Amniotic stem cell (primary cell): Measurements from ENCODE around the gene CFAP99.

Experiments
- DNase-seq: peaks from one replicate; lab custom pipeline; 2025; lab: John Stamatoyannopoulos, UW

Gene CFAP99

DNA sequence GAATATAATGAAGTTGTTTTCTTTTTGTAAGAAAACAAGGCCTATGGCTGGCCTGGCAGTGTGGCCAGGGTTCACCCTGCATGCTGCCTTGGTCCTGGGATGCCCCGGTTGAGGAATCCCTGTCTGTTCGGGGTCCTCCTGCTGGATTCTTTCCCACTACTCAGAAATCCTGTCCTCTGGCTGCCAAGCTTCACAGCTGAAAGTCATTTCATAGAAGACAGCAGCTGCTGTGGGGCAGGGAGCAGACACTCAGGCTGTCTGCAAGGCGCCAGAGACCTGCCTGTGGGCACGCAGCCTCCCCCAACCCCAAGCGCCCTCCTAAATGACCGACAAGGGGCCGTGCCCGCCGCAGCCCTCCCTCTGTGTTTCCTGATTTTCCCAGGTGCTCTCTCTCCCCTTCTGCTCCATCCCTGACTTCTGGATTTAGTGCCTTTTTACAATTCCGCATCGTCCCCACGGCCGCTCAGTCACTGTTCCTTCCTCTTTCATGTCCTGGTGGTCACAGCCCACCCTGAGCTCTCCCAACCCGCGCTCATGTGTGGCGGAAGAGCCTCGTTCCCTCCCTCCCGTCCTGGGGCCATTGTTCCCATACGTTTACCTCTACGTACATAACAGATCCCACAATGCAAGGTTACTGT is 27.9 kb upstream of the CFAP99 start:
- DNase-seq = no peak

DNA sequence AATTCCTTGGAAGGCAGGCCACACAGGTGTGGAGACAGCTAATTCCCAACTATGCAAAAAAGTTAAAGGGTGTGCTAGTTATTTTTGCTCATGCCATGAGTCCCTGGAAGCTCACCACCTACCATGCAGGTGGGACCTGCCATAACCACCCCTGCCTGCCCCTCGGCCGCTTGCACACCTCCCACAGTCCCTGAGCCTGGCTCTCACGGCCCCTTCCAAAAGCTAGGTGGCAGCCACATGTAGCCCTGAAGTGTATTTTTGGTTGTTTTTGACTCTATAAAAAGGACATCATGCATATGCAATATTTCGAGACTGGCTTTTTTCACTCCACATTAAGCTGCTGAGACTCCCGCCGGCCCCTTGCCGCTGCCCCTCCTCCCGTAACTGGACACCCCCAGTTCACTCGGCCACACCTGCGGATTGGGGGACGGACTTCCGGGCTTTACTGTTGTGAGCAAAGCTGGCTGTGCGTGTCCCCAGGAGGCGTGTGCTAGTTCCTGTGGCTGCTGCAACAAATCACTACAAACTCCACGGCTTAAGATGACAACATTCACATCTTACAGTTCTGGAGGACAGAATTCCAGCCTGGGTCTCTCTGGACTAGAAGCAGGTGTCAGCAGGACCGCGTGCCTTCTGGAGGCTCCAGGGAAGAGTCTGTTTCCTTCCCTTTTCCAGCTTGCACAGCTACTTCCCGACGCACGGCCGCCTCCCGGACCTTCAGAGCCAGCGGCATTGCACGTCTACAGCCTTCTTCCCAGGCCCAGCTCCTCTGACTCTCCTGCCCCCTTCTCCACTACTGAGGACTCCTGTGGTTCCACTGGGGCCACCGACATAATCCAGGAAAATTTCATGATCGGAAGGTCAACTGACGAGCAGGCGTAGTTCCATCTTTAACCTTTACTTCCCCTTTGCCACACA is 25.1 kb upstream of the CFAP99 start:
- DNase-seq = no peak

DNA sequence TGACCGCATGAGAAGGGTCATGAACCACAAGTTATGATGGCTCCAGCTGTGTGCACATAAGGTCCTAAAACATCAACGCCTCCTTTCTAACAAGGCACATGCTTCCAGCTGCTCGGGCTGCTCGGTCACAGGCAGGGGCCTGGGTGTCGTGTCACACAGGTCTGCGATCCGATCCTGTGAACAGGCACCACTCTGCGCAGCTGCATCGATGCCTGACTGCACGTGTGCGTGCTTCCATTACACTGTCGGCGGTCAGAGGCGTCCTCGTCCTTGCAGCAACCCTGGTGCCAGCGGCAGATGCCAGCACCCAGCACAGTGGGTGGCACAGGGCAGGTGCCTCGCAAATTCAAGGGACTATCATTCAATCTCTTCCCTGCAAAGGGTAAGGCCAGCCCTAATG is 24.2 kb upstream of the CFAP99 start:
- DNase-seq = no peak

DNA sequence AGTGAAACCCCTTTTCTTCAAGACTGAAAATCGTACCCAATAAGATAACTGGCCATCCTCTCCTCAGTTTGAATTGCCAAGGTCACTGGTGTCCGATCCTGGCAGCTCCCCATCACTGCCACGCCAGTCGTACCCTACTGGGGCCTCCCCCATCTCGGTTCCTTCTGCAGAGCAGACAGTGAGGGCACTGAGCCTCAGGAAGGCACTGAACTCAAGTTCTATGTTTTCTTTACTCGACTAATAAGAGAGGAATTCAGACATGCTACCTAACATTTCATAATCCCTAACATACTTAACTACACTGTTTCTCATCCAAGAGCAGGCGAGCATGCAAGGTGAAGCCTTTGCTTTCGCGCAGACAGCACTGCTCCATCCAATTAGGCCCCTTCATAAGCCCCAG is 23.7 kb upstream of the CFAP99 start:
- DNase-seq = no peak

DNA sequence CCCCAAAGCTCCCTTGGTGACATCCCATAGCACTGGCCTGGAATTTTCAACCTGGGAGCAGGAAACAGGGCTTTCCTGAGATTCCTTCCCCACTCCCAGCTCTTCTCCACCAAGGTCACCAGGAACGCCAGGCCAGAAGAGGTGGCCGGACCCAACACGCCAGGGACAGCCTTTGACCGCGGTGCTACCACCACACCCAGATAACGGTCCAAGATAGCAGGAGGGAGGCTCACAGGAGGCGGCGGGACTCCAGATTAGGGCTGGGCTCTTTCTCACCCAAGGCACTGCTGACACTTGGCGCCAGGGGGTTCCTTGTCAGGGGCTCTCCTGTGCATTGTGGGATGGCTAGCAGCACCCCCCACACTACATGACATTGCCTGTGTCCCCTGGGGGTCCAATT is 23.2 kb upstream of the CFAP99 start:
- no peak for DNase-seq

DNA sequence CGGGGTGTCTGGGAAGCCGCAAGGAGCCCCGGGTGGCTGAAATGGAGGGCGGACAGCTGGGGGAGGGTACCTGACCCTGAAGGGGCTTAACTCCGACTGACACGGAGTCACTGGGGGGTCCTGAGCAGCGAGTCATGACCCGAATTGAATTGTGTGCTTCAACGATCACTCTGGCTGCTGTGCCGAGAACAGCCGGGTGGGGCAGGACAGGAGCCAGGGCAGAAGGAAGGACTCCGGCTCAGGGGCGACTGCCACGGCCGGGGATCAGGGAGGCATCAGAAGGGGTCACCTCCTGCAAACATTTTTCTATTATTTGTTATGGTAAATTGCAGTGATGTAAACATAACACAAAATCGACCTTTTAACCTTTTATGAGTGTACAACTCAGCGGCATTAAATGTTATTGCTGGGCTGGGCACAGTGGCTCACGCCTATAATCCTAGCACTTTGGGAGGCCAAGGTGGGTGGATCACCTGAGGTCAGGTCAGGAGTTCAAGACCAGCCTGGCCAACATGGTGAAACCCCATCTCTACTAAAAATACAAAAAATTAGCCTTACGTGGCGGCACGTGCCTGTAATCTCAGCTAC is 21.9 kb upstream of the CFAP99 start:
- no peak for DNase-seq

DNA sequence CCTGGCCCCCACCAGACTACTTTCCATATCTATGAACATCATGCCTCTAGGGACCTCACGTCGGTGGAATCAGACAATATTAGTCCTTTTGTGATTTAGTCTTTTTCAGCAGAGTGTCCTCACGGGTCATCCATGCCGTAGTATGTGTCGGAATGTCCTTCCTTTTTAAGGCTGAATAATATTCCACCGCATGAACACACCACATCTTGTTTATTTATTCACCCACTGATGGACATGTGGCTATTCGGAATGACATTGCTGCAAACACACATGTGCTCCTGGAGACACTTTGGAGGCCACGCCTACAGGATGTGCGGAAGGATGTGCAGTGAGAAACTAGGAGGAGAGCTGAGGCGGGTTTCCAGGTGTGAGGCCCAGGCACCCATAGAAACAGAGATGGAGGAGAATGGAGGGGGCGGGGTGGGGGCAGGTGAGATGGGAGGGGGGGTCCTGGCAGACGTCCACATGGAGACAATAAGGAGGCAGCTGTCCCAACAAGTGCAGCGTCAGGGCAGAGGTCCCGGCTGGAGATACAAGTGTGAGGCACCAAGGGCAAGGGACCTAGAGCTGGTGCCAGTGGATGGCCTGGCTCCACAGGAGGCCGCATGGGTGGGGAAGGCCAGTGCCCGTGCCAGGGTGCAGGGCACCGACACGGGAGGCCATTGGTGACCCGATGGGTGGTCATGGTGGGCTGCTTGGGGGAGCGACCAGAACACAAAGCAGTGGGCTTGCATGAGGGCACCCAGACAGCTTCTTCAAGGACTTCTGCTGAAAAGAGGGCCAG is 21.0 kb upstream of the CFAP99 start:
- no peak for DNase-seq

DNA sequence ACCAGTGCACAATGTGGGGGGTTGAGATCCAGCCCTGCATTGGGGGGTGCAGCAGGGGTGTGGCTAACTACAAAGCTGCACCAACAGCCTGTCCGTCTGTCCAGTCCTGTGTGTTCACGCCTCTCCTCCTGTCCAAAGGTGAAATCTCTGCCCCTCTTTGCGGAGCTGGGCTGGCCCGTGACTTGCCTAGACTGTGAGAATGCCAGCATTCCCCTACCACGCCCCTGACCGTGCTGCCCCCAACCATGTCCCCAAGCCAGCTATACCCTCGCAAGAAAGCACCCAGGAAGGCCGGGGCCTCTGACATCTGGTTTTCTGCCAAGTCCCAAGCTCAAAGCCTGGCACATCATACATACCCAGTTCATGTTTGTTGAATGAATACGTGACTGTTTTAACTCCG is 19.5 kb upstream of the CFAP99 start:
- no peak for DNase-seq

DNA sequence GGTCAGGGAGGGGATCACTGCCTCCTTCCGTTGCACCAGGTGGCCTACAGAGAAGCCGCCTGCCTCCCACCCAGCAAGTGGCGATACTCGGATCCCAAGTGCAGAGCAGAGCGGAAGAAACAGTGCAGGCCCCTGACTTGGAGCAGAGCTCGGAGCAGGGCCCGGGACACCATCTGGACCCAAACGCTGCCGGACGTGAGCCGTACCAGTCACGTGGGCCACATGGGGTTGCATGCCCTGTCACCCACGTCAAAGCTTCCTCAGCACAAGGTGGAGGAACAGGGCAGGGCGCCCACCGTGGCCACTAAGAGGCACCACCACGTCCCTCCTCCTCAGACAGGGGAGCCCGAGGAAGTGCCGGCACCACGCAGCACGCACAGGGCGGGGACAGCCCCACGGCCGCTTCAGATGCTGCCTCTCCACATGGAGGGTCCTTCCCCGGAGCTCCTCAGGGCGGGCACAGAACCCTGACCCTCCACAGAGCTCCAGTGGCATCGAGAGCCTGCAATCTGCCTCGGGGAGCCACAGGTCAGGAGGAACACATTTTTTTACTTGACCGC is 19.0 kb upstream of the CFAP99 start:
- DNase-seq = no peak

DNA sequence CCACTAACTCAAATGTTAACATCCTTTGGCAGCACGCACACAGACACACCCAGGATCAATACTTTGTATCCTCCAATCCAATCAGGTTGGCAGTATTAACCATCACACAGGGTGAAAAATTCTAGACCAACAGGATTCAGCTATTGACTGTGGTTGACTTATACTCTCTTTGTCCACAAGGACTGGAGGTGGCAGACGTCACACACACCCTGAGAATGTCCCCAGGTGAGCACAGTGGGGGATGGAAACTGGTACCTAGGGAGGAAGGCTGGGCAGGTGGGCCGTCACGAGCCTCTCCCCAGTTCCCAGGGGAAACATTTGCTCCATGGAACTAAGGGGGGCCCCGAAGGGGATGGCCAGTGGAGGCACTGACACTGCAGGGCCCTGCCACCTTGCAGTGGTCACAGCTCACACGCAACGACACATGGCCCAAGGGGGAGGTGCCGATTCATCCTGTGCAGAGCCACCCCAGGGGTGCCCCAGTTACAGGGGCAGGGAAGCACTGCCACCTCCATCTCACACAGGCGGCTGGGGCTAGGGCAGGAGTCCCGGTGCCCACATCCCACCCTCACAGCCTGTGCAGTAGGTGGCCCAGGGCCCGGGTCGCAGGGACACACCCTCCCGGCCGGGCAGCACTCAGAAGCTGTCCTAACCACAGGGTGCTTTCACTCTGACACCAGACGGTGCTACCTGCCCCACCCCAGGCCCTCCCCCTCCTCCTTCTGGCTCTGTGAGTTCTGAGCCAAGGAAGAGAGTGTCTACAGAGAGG is 17.7 kb upstream of the CFAP99 start:
- DNase-seq = no peak

DNA sequence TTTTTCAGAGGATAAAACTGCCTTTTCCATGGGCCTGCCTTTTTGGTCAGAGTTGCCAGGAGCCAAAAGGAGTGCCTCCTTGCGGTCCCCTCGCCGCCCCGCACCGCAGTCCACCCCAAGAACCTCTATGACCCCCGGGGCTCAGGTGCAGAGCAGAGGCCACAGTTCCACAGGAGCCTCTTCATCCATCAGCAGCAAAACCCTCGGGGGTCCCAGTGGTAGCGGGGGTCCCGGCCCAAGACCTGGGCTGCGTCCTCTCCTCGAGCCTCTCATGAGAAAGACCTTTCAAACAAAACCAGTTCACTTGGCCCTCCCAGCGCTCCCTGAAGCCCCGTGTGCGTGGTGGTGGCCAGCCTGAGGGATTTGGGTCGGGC is 17.2 kb upstream of the CFAP99 start:
- no peak for DNase-seq

DNA sequence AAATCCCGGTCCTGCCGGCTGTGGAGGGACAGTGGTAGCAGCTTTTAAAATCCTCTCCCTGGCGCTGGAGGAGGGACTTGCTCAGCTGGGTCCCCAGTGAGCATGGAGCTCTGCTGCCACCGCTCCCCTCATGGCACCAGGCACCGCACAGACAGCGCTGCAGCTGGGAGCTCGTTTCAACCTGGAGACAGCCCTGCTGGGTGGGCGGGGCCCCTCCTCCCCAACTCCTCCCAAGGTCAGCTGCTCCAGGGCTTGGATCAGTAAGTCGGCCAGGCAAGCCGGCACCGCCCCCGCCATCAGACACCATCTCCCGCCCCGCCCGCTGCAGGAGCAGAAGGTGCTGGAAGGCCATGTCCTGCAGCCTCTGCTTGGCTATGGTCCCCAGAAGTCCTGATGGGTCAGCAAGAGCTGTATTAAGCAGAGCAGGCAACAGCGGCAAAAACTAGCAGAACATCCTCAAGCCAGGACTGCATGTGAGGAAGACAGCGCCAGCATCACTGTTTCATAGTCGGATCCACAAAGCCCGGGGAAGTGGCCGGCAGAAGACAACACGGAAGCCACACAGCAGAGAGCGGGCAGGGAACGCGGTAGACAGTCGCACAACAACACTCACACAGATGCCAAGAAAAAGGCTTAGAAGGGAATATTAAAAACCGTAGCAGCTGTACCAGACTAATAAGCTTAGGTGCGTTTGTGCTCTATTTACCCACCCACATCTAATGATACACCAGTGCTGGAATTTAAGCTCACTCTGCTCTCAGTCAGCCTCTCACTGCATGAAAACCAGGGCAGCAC is 16.5 kb upstream of the CFAP99 start:
- DNase-seq = no peak

DNA sequence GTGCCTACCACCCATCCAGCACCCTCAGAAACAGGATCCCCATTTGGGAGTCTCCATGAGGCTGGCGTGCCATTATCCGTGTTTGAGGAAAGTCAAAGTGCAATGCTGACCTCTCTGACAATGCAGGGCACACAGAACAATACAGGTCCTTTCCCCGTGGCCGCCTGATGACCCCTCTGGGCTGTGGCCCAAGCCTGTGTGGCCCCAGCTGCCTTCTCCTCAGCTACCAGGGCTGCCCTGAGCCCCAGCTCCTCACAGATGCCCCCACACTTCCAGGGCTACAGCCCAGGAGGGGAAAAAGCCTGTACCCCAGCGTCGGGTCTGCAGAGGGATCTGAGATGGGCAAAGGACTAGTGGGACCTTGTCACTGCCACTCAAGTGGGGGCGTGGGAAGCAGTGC is 15.8 kb upstream of the CFAP99 start:
- no peak for DNase-seq

DNA sequence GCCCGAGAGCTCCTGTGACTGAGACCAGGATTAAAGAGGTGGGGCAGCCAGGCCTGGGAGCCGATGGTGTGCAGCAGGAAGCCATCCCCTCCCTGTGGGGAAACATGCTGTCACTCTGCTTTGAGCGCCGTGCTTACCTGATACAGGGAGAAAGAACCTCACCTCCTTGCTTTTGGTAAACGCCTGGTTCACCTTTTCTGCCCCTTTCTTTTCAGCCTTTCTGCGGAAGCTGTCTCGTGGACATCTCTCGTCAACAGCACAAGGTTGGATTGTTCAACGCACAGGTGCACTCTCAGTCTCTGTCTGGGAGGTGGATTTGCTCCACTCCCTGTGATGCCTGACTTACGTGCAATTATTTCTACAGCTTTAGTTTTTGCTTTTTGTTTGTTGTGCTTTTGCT is 12.3 kb upstream of the CFAP99 start:
- no peak for DNase-seq

DNA sequence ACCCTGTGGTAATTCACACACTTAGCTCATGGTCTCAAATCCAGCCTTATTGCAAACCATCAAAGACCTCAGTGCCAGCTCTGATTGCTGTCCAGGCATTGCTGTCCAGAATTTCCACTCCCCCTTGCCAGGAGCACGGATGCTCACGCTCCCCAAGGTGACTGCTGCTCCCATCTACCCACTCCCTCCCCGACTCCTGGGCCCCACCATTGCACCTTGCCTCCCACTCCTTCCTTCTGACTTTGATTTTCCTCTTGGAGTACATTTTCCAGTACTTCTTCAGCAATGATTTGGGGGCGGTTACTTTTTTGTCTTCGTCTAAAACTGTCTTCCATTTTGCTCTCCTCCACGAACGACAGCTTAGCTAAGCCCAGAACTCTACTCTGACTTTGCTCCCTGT is 11.8 kb upstream of the CFAP99 start:
- DNase-seq = no peak

DNA sequence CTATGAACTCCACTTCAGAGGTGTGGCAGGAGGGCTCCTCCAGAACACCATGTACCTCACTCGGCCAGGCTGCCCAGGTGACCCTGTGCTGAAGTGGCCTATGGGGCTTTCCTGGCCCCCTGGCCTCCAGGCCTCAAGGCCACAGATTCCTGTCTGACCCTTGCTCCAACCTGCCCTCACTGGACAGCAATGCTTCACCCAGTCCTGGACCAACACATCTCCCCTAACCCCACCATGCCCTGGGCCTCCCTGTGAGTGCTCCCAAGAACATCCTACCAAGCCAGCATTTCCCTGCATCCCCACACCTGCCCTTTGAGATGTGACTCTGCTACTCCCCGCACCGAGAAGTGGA is 10.8 kb upstream of the CFAP99 start:
- DNase-seq = no peak

DNA sequence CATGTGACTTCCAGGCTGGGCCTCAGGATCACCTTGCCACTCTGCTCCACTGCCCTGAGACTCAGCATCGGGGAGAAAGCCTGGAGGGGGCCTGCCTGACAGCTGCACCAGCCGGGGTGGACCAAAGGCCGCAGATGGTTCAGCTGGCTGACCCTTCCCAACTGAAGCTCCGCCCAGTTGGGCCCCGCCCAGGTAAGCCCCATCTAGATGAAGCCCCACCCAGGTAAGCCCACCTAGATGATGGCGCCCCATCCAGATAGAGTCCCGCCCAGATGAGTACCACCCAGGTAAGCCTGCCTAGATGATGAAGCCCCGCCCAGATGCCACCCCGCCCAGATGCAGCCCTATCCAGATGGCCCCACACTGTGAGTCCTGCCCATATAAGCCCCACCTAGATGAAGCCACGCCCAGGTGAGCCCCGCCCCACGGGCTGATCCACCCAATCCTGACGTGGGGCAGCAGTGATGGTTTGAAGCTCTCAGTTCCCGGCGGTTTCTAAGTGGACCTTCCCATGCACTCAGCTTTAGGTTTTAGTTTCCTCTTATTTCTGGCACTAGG is 10.3 kb upstream of the CFAP99 start:
- no peak for DNase-seq

DNA sequence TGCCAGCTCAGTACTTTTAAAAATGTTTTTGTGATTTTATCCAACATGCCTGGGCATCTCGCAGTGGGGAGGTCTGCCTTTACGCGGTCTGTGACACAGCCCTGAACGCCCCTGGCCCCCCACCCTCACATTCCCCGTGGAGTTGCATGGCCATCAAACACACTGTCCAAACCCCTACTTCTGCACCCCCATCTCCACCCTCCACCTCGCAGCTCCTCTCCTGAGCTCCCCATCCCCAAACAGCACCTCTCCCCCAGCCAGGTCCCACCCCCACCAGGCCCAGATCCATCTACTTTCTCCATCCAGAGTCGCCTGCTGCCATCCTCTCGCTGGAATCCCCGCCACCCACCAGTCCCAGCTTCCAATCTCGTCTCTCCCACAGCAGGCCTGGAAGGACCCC is 9.8 kb upstream of the CFAP99 start:
- DNase-seq = no peak

DNA sequence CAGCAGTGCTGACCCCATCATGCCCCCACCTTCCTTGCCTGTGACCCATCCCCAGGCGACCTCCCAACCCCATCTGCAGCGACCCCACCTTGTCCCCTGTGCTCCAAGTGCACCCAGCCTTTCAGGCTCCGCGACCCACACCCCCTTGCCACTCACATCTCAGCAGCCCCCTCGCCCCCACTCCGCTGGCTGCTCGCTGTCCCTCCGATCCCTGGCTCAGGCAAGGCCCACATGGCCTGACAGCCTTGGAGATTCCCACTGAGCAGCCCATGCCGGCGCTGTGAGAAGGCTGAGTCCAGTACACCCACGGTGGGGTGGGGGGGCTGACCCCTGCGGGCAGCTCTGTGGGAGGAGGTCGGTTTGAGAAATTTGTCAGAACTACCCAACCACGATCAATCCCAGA is 9.4 kb upstream of the CFAP99 start:
- no peak for DNase-seq

DNA sequence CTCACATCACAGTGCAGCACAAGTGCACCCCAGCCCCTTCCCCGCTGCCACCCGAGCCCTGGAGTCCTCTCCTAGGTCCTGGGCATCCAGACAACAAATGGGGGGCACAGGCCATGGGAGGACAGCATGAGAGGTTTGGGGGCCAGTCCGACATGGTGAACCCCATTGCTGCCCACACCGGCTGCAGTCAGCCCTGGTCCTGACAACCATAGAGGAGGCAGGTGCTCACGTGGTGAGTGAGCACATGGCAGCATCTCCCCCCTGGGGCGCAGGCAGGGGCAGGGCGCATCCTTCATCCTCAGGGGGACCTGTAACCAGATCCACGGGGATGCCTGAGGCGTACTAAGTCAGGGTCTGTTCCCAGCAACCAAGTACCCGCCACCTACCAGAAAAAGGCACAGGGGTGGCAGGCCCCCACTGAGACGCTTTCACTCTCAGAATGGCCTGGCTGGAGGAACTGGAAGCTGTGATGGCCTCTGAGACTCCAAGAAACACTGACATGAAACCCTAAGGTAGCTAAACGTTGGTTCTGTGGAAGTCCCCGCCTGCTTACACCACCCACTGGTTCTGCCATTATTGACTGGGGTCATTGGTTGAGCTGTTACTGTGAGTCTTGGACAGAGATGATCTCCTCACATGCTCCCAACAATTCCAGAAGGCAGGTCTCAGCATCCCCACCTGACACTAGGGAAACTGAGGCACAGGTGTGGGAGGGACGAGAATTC is 6.8 kb upstream of the CFAP99 start:
- no peak for DNase-seq
